Activated naive CD8-positive, alpha-beta T cell (primary cell): ENCODE data around the gene STAG2.
"Not testable (repeated sequence)": the region's sequence is repeated elsewhere in the genome, so short reads cannot be mapped to it uniquely, and the experiment has no call there.

Experiments
- H3K27ac Mint-ChIP-seq: one replicate; pipeline ENCODE4 v1.8.0; 2021; ENCODE audit warnings: mixed read lengths
- H3K27me3 Mint-ChIP-seq: one replicate; pipeline ENCODE4 v1.8.0; 2021; ENCODE audit warnings: mixed read lengths
- H3K36me3 Mint-ChIP-seq: one replicate; pipeline ENCODE4 v1.8.0; 2021; ENCODE audit warnings: mixed read lengths
- H3K4me1 Mint-ChIP-seq: one replicate; pipeline ENCODE4 v1.8.0; 2021; ENCODE audit warnings: low read depth, mixed read lengths
- H3K4me3 Mint-ChIP-seq: one replicate; pipeline ENCODE4 v1.8.0; 2021; ENCODE audit warnings: mild to moderate bottlenecking, mixed read lengths
- H3K9me3 Mint-ChIP-seq: one replicate; pipeline ENCODE4 v1.8.0; 2021; ENCODE audit warnings: low read depth, mixed read lengths

The STAG2 gene

GRCh38 chrX:124132437-124132836, 170.9 kb downstream of the STAG2 start:
- not testable (repeated sequence) for H3K9me3 Mint-ChIP-seq, H3K36me3 Mint-ChIP-seq, H3K4me3 Mint-ChIP-seq, H3K27ac Mint-ChIP-seq, H3K4me1 Mint-ChIP-seq, H3K27me3 Mint-ChIP-seq

- H3K9me3 Mint-ChIP-seq: peaks cover 7% of the 10 kb centered on the region
- H3K4me3 Mint-ChIP-seq: no peak overlapping the region
- H3K4me1 Mint-ChIP-seq: no peaks in the 10 kb centered on the region
- H3K36me3 Mint-ChIP-seq: peaks cover 2% of the 10 kb centered on the region
- H3K27me3 Mint-ChIP-seq: no peaks in the 10 kb centered on the region
- H3K27ac Mint-ChIP-seq: no peak overlapping the region
These were observed 184.2 kb downstream of the STAG2 start for GRCh38 chrX:124145749-124146148.

GRCh38 chrX:124151195-124151594, 189.7 kb downstream of the STAG2 start:
- H3K27me3 Mint-ChIP-seq: no peaks in the 10 kb centered on the region
- H3K27ac Mint-ChIP-seq: no peak overlapping the region
- peaks cover 2% of the 10 kb centered on the region for H3K36me3 Mint-ChIP-seq
- H3K4me3 Mint-ChIP-seq: no peak overlapping the region
- peaks cover 7% of the 10 kb centered on the region for H3K9me3 Mint-ChIP-seq
- H3K4me1 Mint-ChIP-seq: no peaks in the 10 kb centered on the region
